MM.1S (cell line): ENCODE measurements around the gene CXADR.

Source experiments
- DNase-seq: peaks from one replicate; pipeline ENCODE4 v3.0.0-alpha.2; 2015
- H2AFZ ChIP-seq: fragments of 300-600 bp; sonication (generic); 2 replicates; pipeline ENCODE4 v1.6.0; 2016; ENCODE audit warnings: antibody characterized with exemption, low read length
- H3F3A ChIP-seq: fragments of 300-600 bp; sonication (generic); 2 replicates; pipeline ENCODE4 v1.6.1; 2016; ENCODE audit warnings: mild to moderate bottlenecking, antibody characterized with exemption, low read length, moderate library complexity, mixed read lengths; ENCODE audit not compliant: insufficient read depth
- H3K27ac ChIP-seq: fragments of 300-600 bp; sonication (generic); 2 replicates; pipeline ENCODE4 v1.5.1; 2016; ENCODE audit warnings: mild to moderate bottlenecking, low read length
- H3K27me3 ChIP-seq: fragments of 300-600 bp; sonication (generic); replicated peaks from 2 replicates; pipeline ENCODE4 v1.6.0; 2016; ENCODE audit warnings: low read length; ENCODE audit not compliant: insufficient read depth
- H3K36me3 ChIP-seq: fragments of 300-600 bp; sonication (generic); replicated peaks from 2 replicates; pipeline ENCODE4 v1.6.1; 2016; ENCODE audit warnings: mild to moderate bottlenecking, low read length, mixed read lengths; ENCODE audit not compliant: insufficient read depth
- H3K4me1 ChIP-seq: fragments of 300-600 bp; sonication (generic); 2 replicates; pipeline ENCODE4 v1.6.1; 2016; ENCODE audit warnings: low read length, mixed read lengths
- H3K4me2 ChIP-seq: fragments of 300-600 bp; sonication (generic); 2 replicates; pipeline ENCODE4 v1.6.0; 2016; ENCODE audit warnings: low read depth, low read length
- H3K4me3 ChIP-seq: fragments of 300-600 bp; sonication (generic); 2 replicates; pipeline ENCODE4 v1.5.1; 2016; ENCODE audit warnings: low read length, mixed read lengths
- H3K79me2 ChIP-seq: fragments of 300-600 bp; sonication (generic); 2 replicates; pipeline ENCODE4 v1.6.1; 2016; ENCODE audit warnings: mixed run types, low read length, mixed read lengths
- H3K9ac ChIP-seq: fragments of 300-600 bp; sonication (generic); 2 replicates; pipeline ENCODE4 v1.6.1; 2016; ENCODE audit warnings: low read length, mixed read lengths
- H3K9me2 ChIP-seq: fragments of 300-600 bp; sonication (generic); replicated peaks from 2 replicates; pipeline ENCODE4 v1.6.1; 2016; ENCODE audit warnings: mild to moderate bottlenecking, low read length, mixed read lengths; ENCODE audit not compliant: insufficient read depth
- H3K9me3 ChIP-seq: fragments of 300-600 bp; sonication (generic); replicated peaks from 2 replicates; pipeline ENCODE4 v1.6.1; 2016; ENCODE audit warnings: mild to moderate bottlenecking, low read length, mixed read lengths; ENCODE audit not compliant: insufficient read depth
- H4K20me1 ChIP-seq: fragments of 300-600 bp; sonication (generic); 2 replicates; pipeline ENCODE4 v1.6.1; 2016; ENCODE audit warnings: mild to moderate bottlenecking, low read length, moderate library complexity, mixed read lengths; ENCODE audit not compliant: insufficient read depth
- EZH2 ChIP-seq: fragments of 300-600 bp; sonication (generic); optimal IDR thresholded peaks from 2 replicates; pipeline ENCODE3; 2017; ENCODE audit warnings: low read depth, mild to moderate bottlenecking, antibody characterized with exemption, low read length, mixed read lengths
- EZH2phosphoT487 ChIP-seq: fragments of 300-600 bp; sonication (generic); IDR thresholded peaks from 2 replicates; pipeline ENCODE4 v1.6.1; 2018; ENCODE audit warnings: antibody characterized with exemption, low read length
- TF ChIP-seq, protein P1 (sequence below): fragments of 300-600 bp; sonication (generic); IDR thresholded peaks from 2 replicates; pipeline ENCODE4 v1.5.1; 2016; ENCODE audit warnings: antibody characterized with exemption, low read length, mixed read lengths

The CXADR gene

GRCh38 chr21:17548262-17548661 is 35.4 kb downstream of the CXADR start:
- Histone ChIP-seq H3K9me3 (no peaks in the 10 kb centered on the region), H3K4me2 (no peak overlapping the region), H3K36me3 (no peaks in the 10 kb centered on the region), H3K9me2 (no peaks in the 10 kb centered on the region), H3K27me3 (no peaks in the 10 kb centered on the region), H4K20me1 (no peaks in the 10 kb centered on the region), H3K9ac (no peak overlapping the region), H2AFZ (no peak overlapping the region), H3F3A (no peaks in the 10 kb centered on the region), H3K27ac (no peak overlapping the region), H3K4me3 (no peak overlapping the region), H3K79me2 (no peaks in the 10 kb centered on the region), H3K4me1 (no peaks in the 10 kb centered on the region)
- TF ChIP-seq, protein P1, sequence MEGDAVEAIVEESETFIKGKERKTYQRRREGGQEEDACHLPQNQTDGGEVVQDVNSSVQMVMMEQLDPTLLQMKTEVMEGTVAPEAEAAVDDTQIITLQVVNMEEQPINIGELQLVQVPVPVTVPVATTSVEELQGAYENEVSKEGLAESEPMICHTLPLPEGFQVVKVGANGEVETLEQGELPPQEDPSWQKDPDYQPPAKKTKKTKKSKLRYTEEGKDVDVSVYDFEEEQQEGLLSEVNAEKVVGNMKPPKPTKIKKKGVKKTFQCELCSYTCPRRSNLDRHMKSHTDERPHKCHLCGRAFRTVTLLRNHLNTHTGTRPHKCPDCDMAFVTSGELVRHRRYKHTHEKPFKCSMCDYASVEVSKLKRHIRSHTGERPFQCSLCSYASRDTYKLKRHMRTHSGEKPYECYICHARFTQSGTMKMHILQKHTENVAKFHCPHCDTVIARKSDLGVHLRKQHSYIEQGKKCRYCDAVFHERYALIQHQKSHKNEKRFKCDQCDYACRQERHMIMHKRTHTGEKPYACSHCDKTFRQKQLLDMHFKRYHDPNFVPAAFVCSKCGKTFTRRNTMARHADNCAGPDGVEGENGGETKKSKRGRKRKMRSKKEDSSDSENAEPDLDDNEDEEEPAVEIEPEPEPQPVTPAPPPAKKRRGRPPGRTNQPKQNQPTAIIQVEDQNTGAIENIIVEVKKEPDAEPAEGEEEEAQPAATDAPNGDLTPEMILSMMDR, result no peak
- no peak for TF ChIP-seq EZH2
- TF ChIP-seq EZH2phosphoT487, result no peak
- no peak for DNase-seq

- Histone ChIP-seq H4K20me1 (no peaks in the 10 kb centered on the region), H3K4me2 (no peak overlapping the region), H3K27me3 (no peaks in the 10 kb centered on the region), H3K79me2 (no peaks in the 10 kb centered on the region), H3K9me3 (no peaks in the 10 kb centered on the region), H3K27ac (no peak overlapping the region), H3K9me2 (no peaks in the 10 kb centered on the region), H3F3A (no peaks in the 10 kb centered on the region), H3K9ac (no peak overlapping the region), H3K4me3 (no peak overlapping the region), H3K4me1 (no peaks in the 10 kb centered on the region), H3K36me3 (no peaks in the 10 kb centered on the region), H2AFZ (no peak overlapping the region)
- no peak for DNase-seq
- TF ChIP-seq EZH2phosphoT487 (no peak), EZH2 (no peak)
- TF ChIP-seq, protein P1, result no peak
Measured at GRCh38 chr21:17550671-17551308, 37.9 kb downstream of the CXADR start.

DNA sequence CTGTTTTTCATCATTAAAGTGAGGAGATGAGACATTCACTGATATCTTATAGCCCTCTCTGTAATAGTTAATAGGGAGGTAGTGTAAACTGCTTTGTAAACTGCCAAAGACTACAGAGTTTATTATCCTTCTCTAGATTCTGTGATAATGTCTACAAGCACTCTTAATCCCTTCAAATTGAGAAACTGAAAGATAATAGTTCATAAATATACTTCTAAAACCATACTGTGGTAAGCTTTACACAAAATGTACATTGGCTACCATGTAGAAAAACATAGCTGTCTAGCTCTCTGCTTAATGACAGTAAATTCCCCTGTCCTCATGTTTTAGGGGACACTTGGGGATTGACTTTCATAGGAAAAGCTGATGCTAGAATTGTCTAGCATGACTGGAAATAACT is 39.6 kb downstream of the CXADR start:
- H3K9me3 ChIP-seq, result no peaks in the 10 kb centered on the region
- TF ChIP-seq EZH2phosphoT487 (no peak), EZH2 (no peak)
- TF ChIP-seq, protein P1, result no peak
- H3K27ac ChIP-seq, result no peak overlapping the region
- no peak overlapping the region for H3K4me3 ChIP-seq
- no peak overlapping the region for H3K4me2 ChIP-seq
- no peak for DNase-seq
- H3F3A ChIP-seq, result no peaks in the 10 kb centered on the region
- no peaks in the 10 kb centered on the region for H4K20me1 ChIP-seq
- H3K36me3 ChIP-seq, result no peaks in the 10 kb centered on the region
- no peak overlapping the region for H3K9ac ChIP-seq
- no peaks in the 10 kb centered on the region for H3K27me3 ChIP-seq
- no peak overlapping the region for H2AFZ ChIP-seq
- no peaks in the 10 kb centered on the region for H3K9me2 ChIP-seq
- no peaks in the 10 kb centered on the region for H3K4me1 ChIP-seq
- no peaks in the 10 kb centered on the region for H3K79me2 ChIP-seq
